GM15510 (cell line): ENCODE results near the gene TULP3.

Source experiments
- POLR2A ChIP-seq: IDR thresholded peaks from 3 replicates; pipeline ENCODE4 v1.6.1; 2011; ENCODE audit warnings: borderline replicate concordance; ENCODE audit not compliant: insufficient read length; ENCODE audit errors: extremely low read depth

TULP3 gene

GRCh38 chr12:2904260-2904659 is 13.6 kb downstream of the TULP3 start:
- no peak for TF ChIP-seq POLR2A

DNA sequence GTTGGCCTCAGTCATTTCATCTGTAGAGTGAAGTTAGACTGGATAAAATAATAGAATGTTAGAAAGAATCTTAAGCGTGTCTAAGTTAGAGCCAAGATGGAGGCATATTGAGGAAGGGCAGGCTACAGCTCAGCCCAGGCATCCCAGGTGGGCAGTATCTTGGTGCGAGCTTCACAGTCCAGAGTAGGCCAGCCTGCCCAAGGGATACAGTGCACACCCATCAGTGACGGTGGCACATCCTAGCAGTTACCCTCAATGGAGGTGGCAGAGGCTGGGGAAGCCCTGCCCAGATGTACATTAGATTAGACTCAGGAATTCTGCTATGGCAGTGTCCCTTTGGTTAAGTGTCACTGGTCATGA is 21.5 kb downstream of the TULP3 start:
- no peak for TF ChIP-seq POLR2A

GRCh38 chr12:2919249-2919648 is 28.6 kb downstream of the TULP3 start:
- no peak for TF ChIP-seq POLR2A

- no peak for TF ChIP-seq POLR2A
Measured at GRCh38 chr12:2922329-2922728, 31.6 kb downstream of the TULP3 start.

GRCh38 chr12:2923057-2923456 is 32.4 kb downstream of the TULP3 start:
- TF ChIP-seq POLR2A = no peak

DNA sequence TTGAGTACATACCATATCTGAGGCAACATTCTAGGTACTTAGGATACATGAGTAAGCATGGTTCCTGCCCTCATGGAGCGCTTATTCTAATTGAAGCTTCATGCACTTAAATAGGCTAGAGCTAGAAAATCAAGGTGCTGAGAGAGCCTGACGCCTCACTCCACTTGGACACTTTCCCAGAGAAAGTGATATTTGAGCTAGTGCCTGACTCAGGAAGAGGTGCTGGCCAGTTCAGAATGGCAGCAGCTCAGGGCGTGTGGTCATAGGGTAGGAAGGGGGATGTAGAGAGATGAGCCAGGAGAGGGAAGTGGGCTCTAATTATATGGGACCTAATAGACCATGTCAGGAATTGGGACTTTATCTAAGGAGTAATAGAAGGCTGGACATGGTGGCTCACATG is 33.3 kb downstream of the TULP3 start:
- no peak for TF ChIP-seq POLR2A

DNA sequence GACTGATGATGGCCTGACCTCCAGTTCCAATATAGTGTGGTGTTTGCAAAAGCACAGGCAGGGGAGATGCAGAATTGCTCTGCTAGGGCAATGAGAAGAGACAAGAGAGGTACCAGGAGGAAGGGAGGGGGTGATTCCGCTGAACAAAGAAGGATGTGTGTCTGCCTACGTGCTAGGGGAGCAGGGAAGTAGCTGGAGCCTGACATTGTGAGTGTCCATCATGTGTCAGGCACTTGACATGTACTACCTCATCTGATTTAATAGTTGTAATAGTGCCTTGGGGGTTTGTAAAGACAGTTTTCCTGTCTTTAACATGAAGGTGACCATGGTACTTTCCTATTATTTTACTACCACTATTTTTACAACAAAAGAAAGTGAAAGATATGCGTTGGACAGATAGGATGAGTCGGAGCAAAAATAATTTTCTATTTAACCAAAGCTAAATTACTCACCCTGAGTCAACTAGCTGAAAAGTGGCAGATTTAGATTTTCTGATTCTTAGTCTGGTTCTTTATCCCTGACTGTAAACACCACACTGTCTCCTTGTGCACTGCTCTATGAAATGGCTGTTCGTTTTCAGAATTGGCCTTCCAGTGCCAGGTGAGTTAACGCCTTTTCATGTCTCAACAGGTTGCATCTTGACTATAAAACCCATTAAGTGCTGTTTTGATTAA is 34.8 kb downstream of the TULP3 start:
- TF ChIP-seq POLR2A = no peak

DNA sequence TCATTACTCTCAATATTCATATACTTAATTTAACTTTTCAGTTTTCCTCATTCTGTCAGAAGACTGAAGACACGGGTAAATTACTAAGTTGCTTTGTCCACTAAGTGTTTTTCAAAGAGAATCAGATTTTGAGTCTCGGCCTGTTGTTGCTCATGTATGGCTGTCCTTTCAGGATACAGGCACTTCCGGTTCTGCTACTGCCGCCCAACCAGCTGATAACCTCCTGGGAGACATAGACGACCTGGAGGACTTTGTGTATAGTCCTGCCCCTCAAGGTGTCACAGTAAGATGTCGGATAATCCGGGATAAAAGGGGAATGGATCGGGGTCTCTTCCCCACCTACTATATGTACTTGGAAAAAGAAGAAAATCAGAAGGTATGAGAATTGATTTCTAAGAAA is 40.2 kb downstream of the TULP3 start:
- no peak for TF ChIP-seq POLR2A

- no peak for TF ChIP-seq POLR2A
Measured at GRCh38 chr12:2933586-2933985, 42.9 kb downstream of the TULP3 start.

- no peak for TF ChIP-seq POLR2A
Measured at GRCh38 chr12:2934371-2934770, 43.7 kb downstream of the TULP3 start.

- no peak for TF ChIP-seq POLR2A
Measured at GRCh38 chr12:2936301-2936700, 45.6 kb downstream of the TULP3 start.

GRCh38 chr12:2937500-2937899 is 46.8 kb downstream of the TULP3 start:
- TF ChIP-seq POLR2A = no peak

DNA sequence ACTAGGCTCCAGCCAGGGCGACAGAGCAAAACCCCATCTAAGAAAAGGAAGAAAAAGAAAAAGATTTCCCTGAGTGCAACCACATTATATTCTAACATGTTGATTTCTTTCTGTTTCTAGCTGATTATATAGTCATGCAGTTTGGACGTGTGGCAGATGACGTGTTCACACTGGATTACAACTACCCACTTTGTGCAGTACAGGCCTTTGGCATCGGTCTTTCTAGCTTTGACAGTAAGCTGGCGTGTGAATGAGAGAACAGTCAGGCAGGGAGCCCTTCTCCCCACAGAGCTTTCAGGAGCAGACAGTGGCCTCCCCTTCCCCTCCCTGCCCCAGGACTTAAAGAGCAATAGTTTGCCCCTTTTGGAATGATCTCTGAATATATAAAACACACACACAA is 48.5 kb downstream of the TULP3 start:
- TF ChIP-seq POLR2A = no peak

DNA sequence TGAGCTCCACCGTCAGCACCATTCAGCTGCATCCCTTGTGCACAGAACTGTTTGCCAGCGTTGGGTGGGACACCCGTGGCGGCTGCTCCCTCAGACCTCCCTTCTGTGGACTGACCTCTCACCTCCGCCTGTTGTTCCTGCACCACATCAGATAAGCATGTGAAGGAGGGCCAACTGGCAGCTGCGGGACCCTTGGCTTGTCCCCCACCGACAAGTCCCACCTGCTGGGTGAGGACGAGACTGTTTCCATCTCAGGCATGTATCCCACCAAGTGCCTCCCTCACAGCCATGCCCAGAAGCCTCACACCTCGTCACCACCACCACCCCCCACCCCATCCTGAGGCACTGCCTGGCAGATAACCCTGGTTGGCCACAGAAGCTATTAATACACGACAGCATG is 49.9 kb downstream of the TULP3 start:
- no peak for TF ChIP-seq POLR2A

DNA sequence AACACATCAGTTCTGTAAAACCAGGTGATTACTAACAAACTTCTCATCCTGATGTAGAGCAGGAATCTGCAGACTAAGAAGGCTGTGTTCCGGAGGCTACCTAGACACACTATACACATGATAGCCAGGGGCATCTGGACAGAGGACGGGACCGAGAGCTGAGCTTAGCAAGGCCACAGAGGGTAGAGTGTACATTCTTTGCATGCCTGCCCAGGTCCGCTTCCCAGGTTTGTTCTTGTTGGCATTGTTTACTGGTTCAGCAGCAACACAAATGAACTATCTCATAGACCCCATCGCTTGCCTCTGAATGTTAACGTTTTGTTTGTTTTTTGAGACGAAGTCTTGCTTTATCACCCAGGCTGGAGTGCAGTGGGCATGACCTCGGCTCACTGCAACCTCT is 50.8 kb downstream of the TULP3 start:
- TF ChIP-seq POLR2A = no peak

- no peak for TF ChIP-seq POLR2A
Measured at GRCh38 chr12:2944401-2945047, 53.8 kb downstream of the TULP3 start.
